HEK293 (cell line): ENCODE results near the gene LTC4S.

Source experiments
- CTCF ChIA-PET: fragments of 350-600 bp; formaldehyde crosslinking; extraction: SDS; loops from one replicate; lab custom pipeline; 2021; ENCODE audit warnings: antibody characterized with exemption; lab: Yijun Ruan, JAX
- POLR2A ChIA-PET: fragments of 300-600 bp; formaldehyde crosslinking; extraction: SDS; loops from one replicate; lab custom pipeline; 2020; ENCODE audit warnings: antibody characterized with exemption, inconsistent platforms; lab: Yijun Ruan, JAX
- H3K27ac ChIP-seq: fragments of 200-500 bp; sonication (Bioruptor generic); 2 replicates; pipeline ENCODE4 v1.5.1; 2014; ENCODE audit warnings: low read depth, low read length, control low read depth, inconsistent platforms; ENCODE audit errors: extremely low read depth
- H3K36me3 ChIP-seq, 2 experiments: fragments of 200-500 bp in 1 of 2; sonication (Bioruptor generic) in 1 of 2; 1 replicate in 1 of 2; 2 replicates in 1 of 2; pipeline ENCODE4 v1.5.1; 2014 to 2017; ENCODE audit warnings: inconsistent platforms in 2 of 2, low read length in 2 of 2; ENCODE audit not compliant: control insufficient read depth in 2 of 2, insufficient read depth in 1 of 2
- H3K4me1 ChIP-seq: fragments of 200-500 bp; sonication (Bioruptor generic); 2 replicates; pipeline ENCODE4 v1.5.1; 2014; ENCODE audit warnings: mild to moderate bottlenecking, low read length, inconsistent platforms; ENCODE audit not compliant: control insufficient read depth, insufficient read depth
- H3K4me3 ChIP-seq: 2 replicates; pipeline ENCODE4 v1.5.1; 2011; ENCODE audit warnings: low read depth, mild to moderate bottlenecking, control low read depth, low read length, moderate library complexity
- H3K9me3 ChIP-seq: fragments of 200-500 bp; sonication (Bioruptor generic); 2 replicates; pipeline ENCODE4 v1.5.1; 2014; ENCODE audit warnings: low read depth, low read length, inconsistent platforms; ENCODE audit not compliant: control insufficient read depth, insufficient read depth
- BCL6B ChIP-seq: fragments of 450-650 bp; formaldehyde crosslinking; IDR thresholded peaks from 2 replicates; pipeline ENCODE4 v1.5.1; 2017; ENCODE audit warnings: missing biosample characterization, missing genetic modification characterization
- CTCF ChIP-seq: fragments of 450-650 bp; formaldehyde crosslinking; IDR thresholded peaks from 2 replicates; pipeline ENCODE4 v1.5.1; 2016; ENCODE audit warnings: missing biosample characterization, missing genetic modification characterization
- GLIS1 ChIP-seq: fragments of 450-650 bp; formaldehyde crosslinking; IDR thresholded peaks from 2 replicates; pipeline ENCODE4 v1.5.1; 2016; ENCODE audit warnings: missing biosample characterization, missing genetic modification characterization
- KLF1 ChIP-seq: fragments of 450-650 bp; formaldehyde crosslinking; IDR thresholded peaks from 2 replicates; pipeline ENCODE4 v1.5.1; 2016; ENCODE audit warnings: missing biosample characterization, missing genetic modification characterization
- MYNN ChIP-seq: fragments of 450-650 bp; formaldehyde crosslinking; IDR thresholded peaks from 2 replicates; pipeline ENCODE4 v1.5.1; 2016; ENCODE audit warnings: missing biosample characterization, missing genetic modification characterization, borderline replicate concordance
- ZIC2 ChIP-seq: fragments of 450-650 bp; formaldehyde crosslinking; IDR thresholded peaks from 2 replicates; pipeline ENCODE4 v1.5.1; 2016; ENCODE audit warnings: missing biosample characterization, missing genetic modification characterization
- ZNF266 ChIP-seq: fragments of 450-650 bp; formaldehyde crosslinking; IDR thresholded peaks from 2 replicates; pipeline ENCODE4 v1.5.1; 2016; ENCODE audit warnings: missing biosample characterization, missing genetic modification characterization, low read depth
- ZNF423 ChIP-seq: fragments of 450-650 bp; formaldehyde crosslinking; IDR thresholded peaks from 2 replicates; pipeline ENCODE4 v1.5.1; 2016; ENCODE audit warnings: missing biosample characterization, missing genetic modification characterization
- ZNF549 ChIP-seq: fragments of 450-650 bp; IDR thresholded peaks from 2 replicates; pipeline ENCODE4 v1.5.1; 2018; ENCODE audit warnings: missing biosample characterization, missing genetic modification characterization, mild to moderate bottlenecking, inconsistent platforms, moderate library complexity
- ZNF747 ChIP-seq: fragments of 450-650 bp; formaldehyde crosslinking; IDR thresholded peaks from 2 replicates; pipeline ENCODE4 v1.5.1; 2016; ENCODE audit warnings: missing biosample characterization, missing genetic modification characterization
- TF ChIP-seq, protein P1 (sequence below): fragments of 450-650 bp; formaldehyde crosslinking; IDR thresholded peaks from 2 replicates; pipeline ENCODE4 v1.5.1; 2016; ENCODE audit warnings: missing biosample characterization, missing genetic modification characterization

Gene LTC4S

DNA sequence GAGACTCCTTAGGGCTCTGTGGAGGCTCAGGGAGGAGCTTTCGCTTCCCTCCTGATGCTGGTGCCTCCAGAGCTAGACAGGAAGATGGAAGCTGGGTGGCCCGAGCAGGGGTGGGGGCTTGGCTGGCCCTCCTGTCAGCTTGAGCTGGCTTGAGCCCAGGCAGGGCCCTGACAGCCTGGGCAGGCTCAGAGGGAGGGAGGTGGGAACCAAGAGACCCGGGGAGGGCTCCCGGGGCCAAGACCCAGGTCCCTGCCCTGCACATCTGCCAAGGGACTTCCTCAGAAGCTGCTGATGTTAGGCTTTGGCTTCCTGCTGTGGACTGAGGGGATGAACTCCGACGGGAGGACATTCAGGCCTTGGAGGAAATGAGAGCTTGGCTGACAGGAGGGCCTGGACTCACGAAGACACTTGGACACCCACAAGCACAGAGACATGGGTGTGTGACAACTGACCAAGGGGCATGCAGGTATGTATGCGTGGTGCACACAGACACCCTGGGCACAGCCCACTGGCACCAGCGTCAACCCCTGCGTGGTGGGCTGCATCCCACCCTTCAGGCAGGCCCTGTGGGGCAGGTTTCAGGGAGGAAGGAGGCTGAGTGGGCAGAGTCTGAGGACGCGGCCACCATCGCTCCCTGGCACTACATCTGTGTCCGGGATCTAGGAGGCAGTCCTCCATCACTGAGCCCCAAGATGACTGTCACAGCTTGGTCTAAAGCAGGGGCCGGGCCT lies 1.7 kb upstream of the LTC4S start:
- CTCF ChIA-PET = no interaction called here
- POLR2A ChIA-PET = interaction anchor here (0.6 to 1.1 kb wide), 3 partner anchors 25 to 168 kb away, joined by 3 to 4 read pairs (median 3); partner anchors contain the start of genes HNRNPH1 and MAML1
- TF ChIP-seq MYNN (tag by site-specific recombination) = no peak
- no peak for TF ChIP-seq KLF1 (tag by site-specific recombination)
- peak; percentile 43; the same call in 1 of the 2 replicates for TF ChIP-seq ZIC2 (tag by site-specific recombination)
- no peak for TF ChIP-seq ZNF266 (tag by site-specific recombination)
- no peak overlapping the region for H3K27ac ChIP-seq
- H3K4me3 ChIP-seq = no peak overlapping the region
- H3K9me3 ChIP-seq = no peaks in the 10 kb centered on the region
- H3K4me1 ChIP-seq = no peaks in the 10 kb centered on the region
- H3K36me3 ChIP-seq = peaks cover 0 to 4% of the 10 kb centered on the region in 2 experiments; a peak in 1 of 3 replicates

- Histone ChIP-seq H3K4me3 (no peak overlapping the region), H3K4me1 (no peaks in the 10 kb centered on the region), H3K36me3 (peaks cover 0 to 12% of the 10 kb centered on the region in 2 experiments; a peak in 1 of 3 replicates), H3K27ac (no peak overlapping the region), H3K9me3 (no peaks in the 10 kb centered on the region)
- POLR2A ChIA-PET = interaction anchor here (0.6 to 1.1 kb wide), 2 partner anchors 26 to 169 kb away, joined by 3 to 4 read pairs; partner anchors contain the start of gene HNRNPH1
- TF ChIP-seq ZNF549 (tag by site-specific recombination) = no peak
- TF ChIP-seq CTCF (tag by site-specific recombination) = no peak
- TF ChIP-seq ZNF423 = no peak
- peak; percentile 34; the same call in 1 of the 2 replicates for TF ChIP-seq GLIS1 (tag by site-specific recombination)
- TF ChIP-seq, protein P1, sequence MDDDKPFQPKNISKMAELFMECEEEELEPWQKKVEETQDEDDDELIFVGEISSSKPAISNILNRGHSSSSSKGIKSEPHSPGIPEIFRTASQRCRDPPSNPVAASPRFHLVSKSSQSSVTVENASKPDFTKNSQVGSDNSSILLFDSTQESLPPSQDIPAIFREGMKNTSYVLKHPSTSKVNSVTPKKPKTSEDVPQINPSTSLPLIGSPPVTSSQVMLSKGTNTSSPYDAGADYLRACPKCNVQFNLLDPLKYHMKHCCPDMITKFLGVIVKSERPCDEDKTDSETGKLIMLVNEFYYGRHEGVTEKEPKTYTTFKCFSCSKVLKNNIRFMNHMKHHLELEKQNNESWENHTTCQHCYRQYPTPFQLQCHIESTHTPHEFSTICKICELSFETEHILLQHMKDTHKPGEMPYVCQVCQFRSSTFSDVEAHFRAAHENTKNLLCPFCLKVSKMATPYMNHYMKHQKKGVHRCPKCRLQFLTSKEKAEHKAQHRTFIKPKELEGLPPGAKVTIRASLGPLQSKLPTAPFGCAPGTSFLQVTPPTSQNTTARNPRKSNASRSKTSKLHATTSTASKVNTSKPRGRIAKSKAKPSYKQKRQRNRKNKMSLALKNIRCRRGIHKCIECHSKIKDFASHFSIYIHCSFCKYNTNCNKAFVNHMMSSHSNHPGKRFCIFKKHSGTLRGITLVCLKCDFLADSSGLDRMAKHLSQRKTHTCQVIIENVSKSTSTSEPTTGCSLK (tag by site-specific recombination) = no peak
- CTCF ChIA-PET = interaction anchor here (2.1 kb wide), 1 partner anchor 29 kb away, joined by 14 read pairs; no protein-coding TSS in a partner anchor
These were observed 946 bp upstream of the LTC4S start for GRCh38 chr5:179792612-179793467.

DNA sequence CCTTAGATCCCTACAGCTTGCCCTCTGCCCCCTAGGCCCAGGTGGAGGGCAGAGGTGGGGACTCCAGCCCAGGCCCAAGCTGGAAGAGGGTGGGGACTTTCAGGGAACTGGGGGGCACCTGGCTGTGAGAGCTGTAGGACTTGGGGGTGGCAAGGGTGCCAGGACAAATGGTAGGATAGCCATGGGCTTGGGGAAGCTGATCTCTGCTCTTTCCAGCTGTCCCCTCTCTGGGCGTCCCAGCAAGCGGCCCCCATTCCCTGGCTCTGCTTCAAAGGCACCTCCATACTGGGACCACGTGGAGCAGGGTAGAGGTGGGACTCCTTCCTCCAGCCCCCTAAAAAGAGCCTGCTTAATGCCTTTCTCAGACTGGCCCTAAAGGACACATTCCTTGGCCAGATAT lies 385 bp downstream of the LTC4S start:
- no peak for TF ChIP-seq ZNF747 (tag by site-specific recombination)
- no peak for TF ChIP-seq BCL6B
- H3K36me3 ChIP-seq = peaks cover 0 to 25% of the 10 kb centered on the region in 2 experiments; a peak in 1 of 3 replicates
- ChIA-PET POLR2A (interaction anchor here (1.0 to 2.3 kb wide), 2 partner anchors 17 to 26 kb away, joined by 3 to 15 read pairs; partner anchors contain the start of gene SQSTM1), CTCF (interaction anchor here (0.6 to 2.1 kb wide), 2 partner anchors 8 to 31 kb away, joined by 3 to 14 read pairs; no protein-coding TSS in a partner anchor)
- no peaks in the 10 kb centered on the region for H3K9me3 ChIP-seq
- no peak overlapping the region for H3K4me3 ChIP-seq
- no peaks in the 10 kb centered on the region for H3K4me1 ChIP-seq
- no peak overlapping the region for H3K27ac ChIP-seq
